ENCODE results near the gene FHIT. TPM values are rescaled to one million over a fixed set of nuclear protein-coding genes. Genes with fewer than 3 reads are reported as not detected.

The FHIT gene
- total RNA-seq, 1 experiment from 2014 or later, result 9.8 TPM

DNA sequence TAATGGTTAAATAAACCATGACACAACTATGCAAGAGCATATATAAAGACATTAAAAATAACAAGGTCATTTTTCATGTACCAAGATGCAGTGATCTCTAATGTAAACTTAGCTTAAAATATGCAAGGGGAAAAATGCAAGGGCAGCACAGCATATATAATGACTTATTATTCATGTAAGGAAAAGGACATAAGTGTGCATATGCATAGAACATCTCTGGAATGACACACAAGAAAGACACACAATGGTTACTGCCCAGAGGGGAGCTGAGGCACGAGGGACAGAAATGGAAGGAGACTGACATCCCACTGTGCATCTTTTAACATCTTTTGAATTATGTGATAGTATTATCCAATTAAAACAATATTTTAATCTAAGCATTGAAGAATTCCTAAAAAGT, 79.0 kb downstream of the FHIT start:
- H3K4me2 ChIP-seq, result no peak overlapping the region
- H4K20me1 ChIP-seq (ENCODE audit: insufficient read depth), result no peaks in the 10 kb centered on the region
- H3K9me2 ChIP-seq (ENCODE audit: insufficient read depth), result no peaks in the 10 kb centered on the region
- H2AFZ ChIP-seq, result no peak overlapping the region
- DNase-seq, result no peak
- CTCF ChIA-PET, result no interaction called here
- intact Hi-C loops (cut with micrococcal nuclease; ENCODE audit: unreplicated experiment), result no loop called here
- H3K4me1 ChIP-seq (replicated peaks; ENCODE audit: insufficient read depth), result no peaks in the 10 kb centered on the region
- H3K9me3 ChIP-seq (ENCODE audit: insufficient read depth, low read depth), result no peaks in the 10 kb centered on the region
- no peaks in the 10 kb centered on the region for H3K27me3 ChIP-seq (ENCODE audit: insufficient read depth, low read depth)
- TF ChIP-seq CTCF (conservative IDR thresholded peaks at IDR 0.05), result no peak
- no peak for TF ChIP-seq EZH2 (IDR thresholded peaks at IDR 0.05; ENCODE audit: low read depth)
- H3K4me3 ChIP-seq, result no peak overlapping the region
- no peaks in the 10 kb centered on the region for H3K79me2 ChIP-seq (ENCODE audit: low read depth)
- no peaks in the 10 kb centered on the region for H3K36me3 ChIP-seq (ENCODE audit: low read depth)
- no peaks in the 10 kb centered on the region for H3F3A ChIP-seq (ENCODE audit: insufficient read depth, low read depth)
- POLR2A ChIA-PET (ENCODE audit: unreplicated experiment), result no interaction called here
- no TSS peak for BruUV-seq (replicated peaks)
- H3K27ac ChIP-seq, result no peak overlapping the region

DNA sequence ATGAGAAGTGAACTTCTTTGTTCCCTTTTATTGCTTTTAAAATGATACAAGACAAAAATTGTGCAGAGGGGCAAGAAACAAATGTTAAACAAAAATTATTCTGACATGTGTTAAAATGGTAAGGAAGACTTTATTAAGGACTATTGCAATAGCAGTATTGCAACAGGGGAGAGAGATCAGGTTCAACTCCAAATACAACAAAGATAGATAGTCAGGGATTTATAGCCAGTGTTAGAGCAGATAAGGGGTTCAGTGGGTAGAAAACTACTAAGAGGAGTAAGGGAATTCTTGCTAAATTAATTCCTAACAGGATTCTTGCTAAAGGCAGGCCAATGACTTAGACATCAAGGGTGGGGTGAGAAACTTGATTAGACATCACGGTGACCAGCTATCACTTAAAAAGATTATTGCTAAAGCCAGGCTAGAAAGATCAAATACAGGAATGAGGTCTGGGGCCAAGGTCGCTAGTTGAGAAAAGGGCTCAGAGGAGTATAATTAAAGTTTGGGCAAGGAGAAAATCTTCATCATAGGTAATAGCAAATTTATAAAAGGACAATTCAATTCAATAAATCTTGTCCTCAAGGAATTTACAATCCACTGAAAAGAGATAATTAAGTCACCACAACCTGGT, 81.5 kb downstream of the FHIT start:
- intact Hi-C loops (cut with micrococcal nuclease; ENCODE audit: unreplicated experiment), result no loop called here
- Histone ChIP-seq H3K9me2 (ENCODE audit: insufficient read depth) (no peaks in the 10 kb centered on the region), H3K27me3 (ENCODE audit: insufficient read depth, low read depth) (no peaks in the 10 kb centered on the region), H2AFZ (no peak overlapping the region), H3K4me1 (replicated peaks; ENCODE audit: insufficient read depth) (no peaks in the 10 kb centered on the region), H3K9me3 (ENCODE audit: insufficient read depth, low read depth) (no peaks in the 10 kb centered on the region), H3K79me2 (ENCODE audit: low read depth) (no peaks in the 10 kb centered on the region), H3K4me2 (no peak overlapping the region), H3F3A (ENCODE audit: insufficient read depth, low read depth) (no peaks in the 10 kb centered on the region), H3K36me3 (ENCODE audit: low read depth) (no peaks in the 10 kb centered on the region), H3K27ac (no peak overlapping the region), H4K20me1 (ENCODE audit: insufficient read depth) (no peaks in the 10 kb centered on the region), H3K4me3 (no peak overlapping the region)
- no peak for TF ChIP-seq EZH2 (IDR thresholded peaks at IDR 0.05; ENCODE audit: low read depth)
- TF ChIP-seq CTCF (conservative IDR thresholded peaks at IDR 0.05), result no peak
- no TSS peak for BruUV-seq (replicated peaks)
- CTCF ChIA-PET, result no interaction called here
- POLR2A ChIA-PET (ENCODE audit: unreplicated experiment), result no interaction called here
- no peak for DNase-seq

GRCh38 chr3:61168286-61168685, 83.0 kb downstream of the FHIT start:
- intact Hi-C loops (cut with micrococcal nuclease; ENCODE audit: unreplicated experiment), result no loop called here
- POLR2A ChIA-PET (ENCODE audit: unreplicated experiment), result no interaction called here
- H3K4me3 ChIP-seq, result no peak overlapping the region

More at GRCh38 chr3:61168286-61168685, 83.0 kb downstream of the FHIT start:
- H3K79me2 ChIP-seq (ENCODE audit: low read depth), result no peaks in the 10 kb centered on the region
- H3K27me3 ChIP-seq (ENCODE audit: insufficient read depth, low read depth), result no peaks in the 10 kb centered on the region
- H3K27ac ChIP-seq, result no peak overlapping the region
- peak in 1 of 2 experiments; percentile 58 for DNase-seq
- H3K4me1 ChIP-seq (replicated peaks; ENCODE audit: insufficient read depth), result no peaks in the 10 kb centered on the region
- no peak overlapping the region for H3K4me2 ChIP-seq
- no peaks in the 10 kb centered on the region for H3K9me2 ChIP-seq (ENCODE audit: insufficient read depth)
- no peak for TF ChIP-seq CTCF (conservative IDR thresholded peaks at IDR 0.05)
- no peak for TF ChIP-seq EZH2 (IDR thresholded peaks at IDR 0.05; ENCODE audit: low read depth)
- no peak overlapping the region for H2AFZ ChIP-seq
- no peaks in the 10 kb centered on the region for H3F3A ChIP-seq (ENCODE audit: insufficient read depth, low read depth)
- no peaks in the 10 kb centered on the region for H3K36me3 ChIP-seq (ENCODE audit: low read depth)
- H3K9me3 ChIP-seq (ENCODE audit: insufficient read depth, low read depth), result no peaks in the 10 kb centered on the region
- no TSS peak for BruUV-seq (replicated peaks)
- H4K20me1 ChIP-seq (ENCODE audit: insufficient read depth), result no peaks in the 10 kb centered on the region
- CTCF ChIA-PET, result no interaction called here

Data from PC-9 (cell line).